HepG2 (cell line): ENCODE results near the gene FAM117A. TPM values are rescaled to one million over a fixed set of nuclear protein-coding genes. Genes with fewer than 3 reads are reported as not detected.
A peak's percentile ranks its signal among the peaks of the same experiment; 100 is the strongest.

Source experiments
- ATRX ChIP-seq: sonication (generic); formaldehyde crosslinking; IDR thresholded peaks from 2 replicates; pipeline ENCODE4 v1.4.0; 2020; ENCODE audit warnings: missing genetic modification reagents, borderline replicate concordance
- DR1 ChIP-seq: sonication (generic); formaldehyde crosslinking; IDR thresholded peaks from 2 replicates; pipeline ENCODE4 v1.8.0; 2021; ENCODE audit warnings: mild to moderate bottlenecking, missing genetic modification reagents, inconsistent platforms
- HDAC2 ChIP-seq: sonication (generic); formaldehyde crosslinking; IDR thresholded peaks from 2 replicates; pipeline ENCODE4 v1.4.0; 2020; ENCODE audit warnings: missing genetic modification reagents
- HOXA3 ChIP-seq: sonication (generic); formaldehyde crosslinking; IDR thresholded peaks from 2 replicates; pipeline ENCODE4 v1.5.0; 2020; ENCODE audit warnings: missing genetic modification reagents
- KDM1A ChIP-seq: IDR thresholded peaks from 2 replicates; pipeline ENCODE4 v1.6.1; 2016; ENCODE audit warnings: missing compliant biosample characterization
- MIER2 ChIP-seq: IDR thresholded peaks from 2 replicates; pipeline ENCODE4 v1.6.1; 2016; ENCODE audit warnings: missing biosample characterization, missing genetic modification reagents
- MLX ChIP-seq: IDR thresholded peaks from 2 replicates; pipeline ENCODE4 v1.6.1; 2016
- NFE2L2 ChIP-seq: fragments of 150-350 bp; IDR thresholded peaks from 2 replicates; pipeline ENCODE4 v1.6.1; 2014; ENCODE audit warnings: low read length
- RBAK ChIP-seq: sonication (generic); formaldehyde crosslinking; IDR thresholded peaks from 2 replicates; pipeline ENCODE4 v1.5.1; 2020; ENCODE audit warnings: mild to moderate bottlenecking, missing genetic modification reagents
- SALL2 ChIP-seq: sonication (generic); formaldehyde crosslinking; IDR thresholded peaks from 2 replicates; pipeline ENCODE4 v1.8.1; 2023; ENCODE audit warnings: mild to moderate bottlenecking, missing genetic modification reagents, inconsistent platforms
- SNAPC4 ChIP-seq: sonication (generic); formaldehyde crosslinking; IDR thresholded peaks from 2 replicates; pipeline ENCODE4 v1.4.0; 2020; ENCODE audit warnings: mild to moderate bottlenecking, missing genetic modification reagents
- TARDBP ChIP-seq: sonication (generic); formaldehyde crosslinking; IDR thresholded peaks from 2 replicates; pipeline ENCODE4 v1.8.0; 2022; ENCODE audit warnings: mild to moderate bottlenecking, missing genetic modification reagents
- UBTF ChIP-seq: sonication (generic); formaldehyde crosslinking; IDR thresholded peaks from 2 replicates; pipeline ENCODE4 v1.4.0; 2020; ENCODE audit warnings: mild to moderate bottlenecking, missing genetic modification reagents
- ZNF143 ChIP-seq: sonication (generic); formaldehyde crosslinking; IDR thresholded peaks from 2 replicates; pipeline ENCODE4 v1.4.0; 2020; ENCODE audit warnings: missing genetic modification reagents
- ZNF225 ChIP-seq: sonication (generic); formaldehyde crosslinking; IDR thresholded peaks from 2 replicates; pipeline ENCODE4 v1.4.0; 2020; ENCODE audit warnings: mild to moderate bottlenecking, missing genetic modification reagents
- ZNF792 ChIP-seq: IDR thresholded peaks from 2 replicates; pipeline ENCODE4 v1.6.1; 2016
- polyA plus RNA-seq, 8 experiments: library from polyadenylated mRNA; depleted of rRNA in 3 of 8; stranded (reverse) in 7 of 8; unstranded in 1 of 8; fragments of >200 nt; fragmentation: Illumina TruSeq in 4 of 8; extraction: Trizol in 4 of 8; gene quantifications; 2 replicates each; pipeline versions ENCODE4 v1.2.1 to v1.2.3, GENCODE V29; 2011 to 2016; ENCODE audit warnings: low read depth in 4 of 8, missing spikeins in 1 of 8, mixed read lengths in 1 of 8; ENCODE audit not compliant: insufficient read depth in 1 of 8
- total RNA-seq, 5 experiments: library from RNA; depleted of rRNA; stranded (reverse); fragments of >200 nt; fragmentation: Illumina TruSeq; extraction: Trizol; gene quantifications; 2 replicates each; pipeline ENCODE4 v1.2.3, GENCODE V29; 2016; ENCODE audit warnings: low read depth in 1 of 5
- TF ChIP-seq, protein P1 (sequence below): fragments of 450-650 bp; IDR thresholded peaks from 2 replicates; pipeline ENCODE4 v1.6.1; 2016
- TF ChIP-seq, protein P2 (sequence below): IDR thresholded peaks from 2 replicates; pipeline ENCODE4 v1.6.1; 2016; ENCODE audit warnings: missing compliant biosample characterization, missing genetic modification reagents, borderline replicate concordance

The FAM117A gene
- total and polyA plus RNA-seq, 2 of the 13 experiments (the other 11 are each of a cell fraction or from before 2014, with no cell fraction given): 12.1 to 19.8 TPM

DNA sequence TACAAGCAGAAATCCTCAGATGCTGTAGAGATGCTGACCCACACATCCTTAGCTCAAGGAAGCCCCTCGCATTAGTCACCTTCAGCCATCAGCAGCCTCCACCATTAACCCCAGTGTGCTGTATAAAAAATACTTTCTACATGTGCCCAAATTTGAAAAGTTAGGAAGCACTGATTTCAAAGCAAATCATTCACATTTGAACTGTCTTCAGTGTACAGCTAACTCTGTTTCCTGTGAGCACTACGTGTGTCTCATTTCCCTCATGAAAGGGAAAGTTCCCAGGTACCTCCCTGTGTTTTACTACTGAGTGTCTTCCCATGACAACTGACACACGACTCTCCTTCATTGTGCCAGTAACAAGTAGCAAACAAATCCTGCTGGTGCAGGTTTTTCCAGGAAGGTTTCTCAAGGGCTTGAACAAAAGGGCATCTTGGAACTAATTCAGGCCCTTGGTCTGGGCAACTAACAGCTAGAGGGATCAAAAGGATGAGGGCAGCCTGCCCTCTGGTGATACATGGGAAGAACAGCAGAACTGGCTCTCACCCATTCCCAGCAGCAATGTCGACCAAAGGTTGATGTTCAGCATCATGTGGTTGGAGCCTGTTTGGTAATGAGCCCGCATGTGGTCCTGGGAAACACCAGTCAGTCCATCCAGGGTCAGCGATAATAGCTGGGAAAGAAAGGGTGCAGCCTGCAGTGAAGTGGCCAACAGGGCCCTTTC is 60.2 kb downstream of the FAM117A start (continued):
- TF ChIP-seq SNAPC4 (CRISPR knock-in tag) (no peak), TARDBP (CRISPR knock-in tag) (peak; percentile 57; the same call in 1 of the 2 replicates), ZNF792 (CRISPR knock-in tag) (no peak), HOXA3 (CRISPR knock-in tag) (peak; percentile 75; the same call in 1 of the 2 replicates), SALL2 (CRISPR knock-in tag) (no peak), UBTF (CRISPR knock-in tag) (0 out of 2 replicates have a peak, but pooled peaks have one; percentile 27), HDAC2 (CRISPR knock-in tag) (peak; percentile 60; the same call in 1 of the 2 replicates), RBAK (CRISPR knock-in tag) (no peak), ZNF143 (peak; percentile 76), MLX (0 out of 2 replicates have a peak, but pooled peaks have one; percentile 15), ATRX (CRISPR knock-in tag) (no peak), ZNF225 (CRISPR knock-in tag) (no peak), MIER2 (CRISPR knock-in tag) (0 out of 2 replicates have a peak, but pooled peaks have one; percentile 52), NFE2L2 (0 out of 2 replicates have a peak, but pooled peaks have one; percentile 3), DR1 (CRISPR knock-in tag) (no peak; the same call in 1 of the 2 replicates), KDM1A (CRISPR knock-in tag) (peak; percentile 48; the same call in 1 of the 2 replicates)
- TF ChIP-seq, protein P1, sequence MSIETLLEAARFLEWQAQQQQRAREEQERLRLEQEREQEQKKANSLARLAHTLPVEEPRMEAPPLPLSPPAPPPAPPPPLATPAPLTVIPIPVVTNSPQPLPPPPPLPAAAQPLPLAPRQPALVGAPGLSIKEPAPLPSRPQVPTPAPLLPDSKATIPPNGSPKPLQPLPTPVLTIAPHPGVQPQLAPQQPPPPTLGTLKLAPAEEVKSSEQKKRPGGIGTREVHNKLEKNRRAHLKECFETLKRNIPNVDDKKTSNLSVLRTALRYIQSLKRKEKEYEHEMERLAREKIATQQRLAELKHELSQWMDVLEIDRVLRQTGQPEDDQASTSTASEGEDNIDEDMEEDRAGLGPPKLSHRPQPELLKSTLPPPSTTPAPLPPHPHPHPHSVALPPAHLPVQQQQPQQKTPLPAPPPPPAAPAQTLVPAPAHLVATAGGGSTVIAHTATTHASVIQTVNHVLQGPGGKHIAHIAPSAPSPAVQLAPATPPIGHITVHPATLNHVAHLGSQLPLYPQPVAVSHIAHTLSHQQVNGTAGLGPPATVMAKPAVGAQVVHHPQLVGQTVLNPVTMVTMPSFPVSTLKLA: peak; percentile 69
- TF ChIP-seq, protein P2, sequence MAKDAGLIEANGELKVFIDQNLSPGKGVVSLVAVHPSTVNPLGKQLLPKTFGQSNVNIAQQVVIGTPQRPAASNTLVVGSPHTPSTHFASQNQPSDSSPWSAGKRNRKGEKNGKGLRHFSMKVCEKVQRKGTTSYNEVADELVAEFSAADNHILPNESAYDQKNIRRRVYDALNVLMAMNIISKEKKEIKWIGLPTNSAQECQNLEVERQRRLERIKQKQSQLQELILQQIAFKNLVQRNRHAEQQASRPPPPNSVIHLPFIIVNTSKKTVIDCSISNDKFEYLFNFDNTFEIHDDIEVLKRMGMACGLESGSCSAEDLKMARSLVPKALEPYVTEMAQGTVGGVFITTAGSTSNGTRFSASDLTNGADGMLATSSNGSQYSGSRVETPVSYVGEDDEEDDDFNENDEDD (CRISPR knock-in tag): peak; percentile 46; the same call in 1 of the 2 replicates
